Mucosa of descending colon (tissue), 3 donors: ENCODE results near the gene CPED1. TPM values are rescaled to one million over a fixed set of nuclear protein-coding genes. Genes with fewer than 3 reads are reported as not detected.

Experiments
- ATAC-seq: fragments of 200-7000 bp; cut with Tn5 transposase; one replicate; pipeline ENCODE4 v1.9.1; 2020; ENCODE audit warnings: mild to moderate bottlenecking, moderate library complexity
- DNase-seq, 3 donors: peaks; one replicate each; pipeline ENCODE4 v3.0.0-alpha.2; 2020
- H3K36me3 ChIP-seq: fragments of 200-600 bp; one replicate; pipeline ENCODE4 v1.8.0; 2021; ENCODE audit warnings: low read depth, mild to moderate bottlenecking
- H3K4me1 ChIP-seq: fragments of 200-600 bp; one replicate; pipeline ENCODE4 v1.8.0; 2021; ENCODE audit warnings: low read depth, mild to moderate bottlenecking
- H3K4me3 ChIP-seq: fragments of 200-600 bp; one replicate; pipeline ENCODE4 v1.8.0; 2021; ENCODE audit warnings: mild to moderate bottlenecking
- H3K9me3 ChIP-seq: fragments of 200-600 bp; one replicate; pipeline ENCODE4 v1.8.0; 2021; ENCODE audit warnings: mild to moderate bottlenecking
- intact Hi-C, 2 donors: fragments of 100-400 bp; cut with DNase I in 1 of 2; cut with micrococcal nuclease in 1 of 2; formaldehyde crosslinking; loops; one replicate each; pipeline versions ENCODE4 v1.11.0 to v1.11.1; 2022; cut with DNase I, micrococcal nuclease
- total RNA-seq, 3 donors: library from RNA; stranded (reverse); fragmentation: NEBNext Ultra II Directional in 2 of 3; extraction: Animal tissue kit (Norgen Biotek cat#: 25700) in 2 of 3; gene quantifications; one replicate each; pipeline versions ENCODE4 v1.2.1 to v1.2.4, GENCODE V29; 2021 to 2023
- TF ChIP-seq, protein P1 (sequence below): fragments of 200-600 bp; IDR thresholded peaks from one replicate; pipeline ENCODE4 v1.8.0; 2022; ENCODE audit warnings: antibody characterized with exemption, mild to moderate bottlenecking
- donor health status: DM: no; HTN: no; CAD: no; lungs with moderate emphysema.
- donor health status: DM: no; HTN: no; CAD: no.
- donor health status: DM: no; HTN: yes; CAD: no.

CPED1 gene
- total RNA-seq, 3 donors from 2014 or later = 6.5 to 67.7 (median 8.8) TPM

DNA sequence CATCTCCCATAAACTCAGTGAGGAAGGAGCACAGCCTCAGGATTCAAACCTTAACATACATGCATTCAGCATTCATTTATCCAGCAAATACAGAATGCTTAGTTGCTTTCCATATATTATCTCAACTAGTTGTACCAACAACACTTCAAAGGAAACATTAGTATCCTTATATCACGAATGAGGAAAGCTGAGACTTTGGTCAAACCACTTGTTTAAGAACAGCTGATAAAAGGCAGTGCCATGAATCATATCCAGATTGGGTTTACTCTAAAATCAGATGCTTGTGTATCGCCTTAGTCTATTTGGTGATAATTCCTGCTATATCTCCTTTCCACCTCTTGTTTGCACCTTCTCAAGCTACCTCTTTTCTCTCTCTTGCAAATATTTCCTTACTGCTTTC lies 1.9 kb upstream of the CPED1 start:
- no peaks in the 10 kb centered on the region for H3K36me3 ChIP-seq
- TF ChIP-seq, protein P1, sequence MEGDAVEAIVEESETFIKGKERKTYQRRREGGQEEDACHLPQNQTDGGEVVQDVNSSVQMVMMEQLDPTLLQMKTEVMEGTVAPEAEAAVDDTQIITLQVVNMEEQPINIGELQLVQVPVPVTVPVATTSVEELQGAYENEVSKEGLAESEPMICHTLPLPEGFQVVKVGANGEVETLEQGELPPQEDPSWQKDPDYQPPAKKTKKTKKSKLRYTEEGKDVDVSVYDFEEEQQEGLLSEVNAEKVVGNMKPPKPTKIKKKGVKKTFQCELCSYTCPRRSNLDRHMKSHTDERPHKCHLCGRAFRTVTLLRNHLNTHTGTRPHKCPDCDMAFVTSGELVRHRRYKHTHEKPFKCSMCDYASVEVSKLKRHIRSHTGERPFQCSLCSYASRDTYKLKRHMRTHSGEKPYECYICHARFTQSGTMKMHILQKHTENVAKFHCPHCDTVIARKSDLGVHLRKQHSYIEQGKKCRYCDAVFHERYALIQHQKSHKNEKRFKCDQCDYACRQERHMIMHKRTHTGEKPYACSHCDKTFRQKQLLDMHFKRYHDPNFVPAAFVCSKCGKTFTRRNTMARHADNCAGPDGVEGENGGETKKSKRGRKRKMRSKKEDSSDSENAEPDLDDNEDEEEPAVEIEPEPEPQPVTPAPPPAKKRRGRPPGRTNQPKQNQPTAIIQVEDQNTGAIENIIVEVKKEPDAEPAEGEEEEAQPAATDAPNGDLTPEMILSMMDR = no peak
- no peak overlapping the region for H3K4me3 ChIP-seq
- intact Hi-C loops = loop anchor here (1.0 to 5.0 kb wide), 3 partner anchors 91 to 121 kb away; no protein-coding TSS in a partner anchor
- H3K4me1 ChIP-seq = peaks cover 10% of the 10 kb centered on the region
- ATAC-seq (no peak), DNase-seq (no peak)
- H3K9me3 ChIP-seq = no peaks in the 10 kb centered on the region

DNA sequence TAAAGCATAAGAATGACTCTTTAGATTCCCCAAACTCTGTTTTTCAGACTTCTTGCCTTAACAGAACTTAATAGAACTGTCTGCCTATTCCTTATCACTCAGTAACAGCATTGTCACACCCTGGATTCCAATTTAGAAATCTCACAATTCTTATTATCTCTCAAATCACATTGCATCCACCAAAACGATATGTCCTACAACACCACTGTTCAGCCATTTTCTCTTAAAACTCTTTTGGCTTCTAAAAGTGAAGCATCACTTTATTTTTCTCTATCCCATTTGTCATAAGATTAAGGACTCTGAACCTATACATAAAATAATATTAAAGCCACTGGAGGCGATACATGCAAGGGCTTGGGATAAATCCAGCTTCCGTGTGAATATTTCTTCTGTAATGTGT lies 1.2 kb upstream of the CPED1 start:
- TF ChIP-seq, protein P1 = no peak

DNA sequence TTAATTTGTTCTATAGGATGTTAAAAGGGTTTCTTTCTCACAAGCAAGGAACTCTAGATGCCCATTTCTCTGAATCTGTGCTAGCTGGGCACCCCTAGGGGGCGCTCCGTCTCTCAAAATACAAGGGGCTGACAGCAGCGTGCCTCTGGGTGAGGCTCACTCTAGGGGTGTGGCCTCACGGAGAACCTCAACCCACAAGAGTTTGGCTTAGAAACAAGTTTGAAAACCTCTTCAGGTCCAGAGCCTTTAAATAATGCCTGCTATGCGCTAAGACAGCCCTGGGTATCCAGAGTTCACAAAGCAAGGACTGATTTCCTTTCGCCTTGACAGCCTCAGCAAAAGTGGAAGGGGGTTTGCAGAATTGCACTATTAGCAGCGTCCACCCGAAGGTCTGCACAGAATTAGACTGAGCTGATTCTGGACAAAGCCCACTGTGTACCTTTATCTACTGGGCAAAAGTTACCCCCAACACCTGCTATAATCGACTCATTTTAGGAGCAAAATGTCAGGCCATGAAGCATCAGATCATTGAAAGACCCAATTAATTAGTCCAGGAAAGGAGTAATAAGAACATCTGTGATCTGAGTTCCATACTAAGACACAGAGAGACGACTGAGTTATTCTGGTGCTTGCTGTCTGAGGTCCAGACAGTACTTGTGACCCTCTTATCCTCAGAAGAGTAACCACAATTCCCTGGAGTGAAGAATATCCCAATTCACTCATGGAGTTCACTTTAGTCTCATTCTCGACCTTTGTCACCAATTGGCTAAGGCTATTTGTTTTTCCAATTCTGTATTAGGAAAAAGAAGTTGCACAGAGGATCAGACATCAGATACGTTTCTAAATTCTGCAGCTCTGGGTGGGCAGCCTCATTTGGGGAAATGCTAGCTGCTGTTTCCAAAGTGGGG lies 574 bp upstream of the CPED1 start:
- Histone ChIP-seq H3K4me1 (peaks cover 10% of the 10 kb centered on the region), H3K36me3 (no peaks in the 10 kb centered on the region), H3K4me3 (no peak overlapping the region), H3K9me3 (no peaks in the 10 kb centered on the region)
- TF ChIP-seq, protein P1 = peak; percentile 90
- DNase-seq (peak; percentile 89 to 94 (median 89)), ATAC-seq (peak; percentile 96)
- intact Hi-C loops = loop anchor here (1.0 to 5.0 kb wide), 3 partner anchors 89 to 119 kb away; no protein-coding TSS in a partner anchor

More for the DNA sequence above, 1.2 kb upstream of the CPED1 start:
- Histone ChIP-seq H3K9me3 (no peaks in the 10 kb centered on the region), H3K4me3 (no peak overlapping the region), H3K36me3 (no peaks in the 10 kb centered on the region), H3K4me1 (peaks cover 10% of the 10 kb centered on the region)
- intact Hi-C loops = loop anchor here (1.0 to 5.0 kb wide), 3 partner anchors 90 to 120 kb away; no protein-coding TSS in a partner anchor
- no peak for DNase-seq
- ATAC-seq = no peak

DNA sequence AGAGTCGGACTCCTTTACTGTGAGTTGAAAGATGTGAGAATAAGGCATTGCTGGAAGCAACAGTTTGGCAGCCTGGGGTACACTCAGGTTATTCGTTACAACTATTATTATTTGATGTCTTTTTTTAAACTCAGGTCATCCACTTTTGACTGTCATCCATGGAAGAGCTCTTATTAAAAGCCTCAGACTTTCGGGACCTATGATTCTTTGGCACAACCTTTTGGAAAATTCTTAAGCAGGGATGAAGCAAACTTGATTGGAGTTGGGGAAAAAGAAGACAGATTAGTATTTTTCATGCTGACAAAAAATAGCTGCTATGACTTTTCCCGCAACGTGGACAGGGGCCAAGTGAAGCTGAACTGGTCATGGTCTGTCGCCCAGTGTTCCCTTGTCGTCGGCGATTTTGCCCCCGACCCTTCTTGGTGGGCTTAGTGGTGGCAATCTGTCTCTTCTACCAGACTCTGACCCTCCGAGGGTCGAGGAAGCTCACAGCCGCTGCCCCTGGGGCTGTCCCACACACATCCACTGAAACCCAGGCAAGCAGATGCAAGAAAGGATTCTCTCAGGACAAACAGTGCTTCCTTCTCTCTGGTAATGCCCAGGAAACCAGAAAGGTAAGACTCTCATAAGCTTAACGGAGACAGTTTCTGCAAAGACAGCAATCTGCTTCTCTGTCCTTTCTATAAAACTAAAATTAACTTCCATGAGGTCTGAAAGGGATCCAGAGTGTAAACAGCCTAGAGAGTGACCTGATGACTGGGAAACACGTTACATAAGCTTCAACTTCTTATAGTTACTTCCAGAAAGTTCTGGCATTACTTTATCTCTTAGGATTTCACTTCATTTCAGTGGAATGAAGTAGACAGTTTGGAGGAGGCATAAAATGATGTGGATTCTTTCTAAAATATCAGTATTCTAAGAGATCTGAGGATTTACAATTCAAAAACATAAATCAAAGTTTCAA lies 1.0 kb downstream of the CPED1 start:
- Histone ChIP-seq H3K36me3 (no peaks in the 10 kb centered on the region), H3K4me3 (no peak overlapping the region), H3K4me1 (peaks cover 10% of the 10 kb centered on the region), H3K9me3 (no peaks in the 10 kb centered on the region)
- TF ChIP-seq, protein P1 = no peak
- DNase-seq (peak in 1 of 3 donors; percentile 27), ATAC-seq (no peak)
- intact Hi-C loops = loop anchor here (5.0 kb wide), 2 partner anchors 88 to 118 kb away; no protein-coding TSS in a partner anchor

DNA sequence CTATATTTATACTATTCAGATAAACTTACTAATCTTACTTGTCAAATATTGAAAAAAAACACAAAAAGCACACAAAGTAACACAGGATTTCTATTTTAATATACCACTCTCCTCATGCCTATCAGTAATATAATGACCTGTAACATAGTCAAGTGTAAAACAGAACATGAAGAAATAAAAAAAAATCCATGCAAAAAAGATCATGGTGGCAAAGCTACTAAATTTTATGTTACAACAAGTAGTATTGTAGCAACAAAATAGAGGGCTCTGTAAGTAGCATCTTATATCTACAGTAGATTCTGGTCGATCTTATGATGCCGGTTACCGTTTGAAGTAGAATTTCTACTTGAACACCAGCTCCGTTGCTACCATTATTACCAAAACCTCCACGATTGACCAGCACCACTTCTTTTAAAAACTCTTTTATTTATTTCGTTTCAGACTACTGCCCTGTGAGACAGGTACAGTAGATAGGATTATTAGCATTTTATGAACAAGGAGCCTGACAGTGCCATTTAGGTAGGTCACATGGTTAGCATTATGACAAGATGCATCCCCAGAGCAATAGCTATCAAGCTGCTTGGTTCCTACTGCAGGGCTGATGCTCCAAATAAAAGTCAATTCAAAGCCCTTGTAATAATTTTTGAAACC lies 2.1 kb downstream of the CPED1 start:
- peaks cover 10% of the 10 kb centered on the region for H3K4me1 ChIP-seq
- H3K4me3 ChIP-seq = no peak overlapping the region
- intact Hi-C loops = no loop called here
- H3K9me3 ChIP-seq = no peaks in the 10 kb centered on the region
- ATAC-seq (no peak), DNase-seq (no peak)
- no peaks in the 10 kb centered on the region for H3K36me3 ChIP-seq
- TF ChIP-seq, protein P1 = no peak
